HEK293 (cell line): ENCODE results near the gene NOB1.
A peak's percentile ranks its signal among the peaks of the same experiment; 100 is the strongest.

Source experiments
- CTCF ChIA-PET: fragments of 350-600 bp; formaldehyde crosslinking; extraction: SDS; loops from one replicate; lab custom pipeline; 2021; ENCODE audit warnings: antibody characterized with exemption; lab: Yijun Ruan, JAX
- POLR2A ChIA-PET: fragments of 300-600 bp; formaldehyde crosslinking; extraction: SDS; loops from one replicate; lab custom pipeline; 2020; ENCODE audit warnings: antibody characterized with exemption, inconsistent platforms; lab: Yijun Ruan, JAX
- H3K27ac ChIP-seq: fragments of 200-500 bp; sonication (Bioruptor generic); 2 replicates; pipeline ENCODE4 v1.5.1; 2014; ENCODE audit warnings: low read depth, low read length, control low read depth, inconsistent platforms; ENCODE audit errors: extremely low read depth
- H3K36me3 ChIP-seq, 2 experiments: fragments of 200-500 bp in 1 of 2; sonication (Bioruptor generic) in 1 of 2; 1 replicate in 1 of 2; 2 replicates in 1 of 2; pipeline ENCODE4 v1.5.1; 2014 to 2017; ENCODE audit warnings: inconsistent platforms in 2 of 2, low read length in 2 of 2; ENCODE audit not compliant: control insufficient read depth in 2 of 2, insufficient read depth in 1 of 2
- H3K4me1 ChIP-seq: fragments of 200-500 bp; sonication (Bioruptor generic); 2 replicates; pipeline ENCODE4 v1.5.1; 2014; ENCODE audit warnings: mild to moderate bottlenecking, low read length, inconsistent platforms; ENCODE audit not compliant: control insufficient read depth, insufficient read depth
- H3K4me3 ChIP-seq: 2 replicates; pipeline ENCODE4 v1.5.1; 2011; ENCODE audit warnings: low read depth, mild to moderate bottlenecking, control low read depth, low read length, moderate library complexity
- H3K9me3 ChIP-seq: fragments of 200-500 bp; sonication (Bioruptor generic); 2 replicates; pipeline ENCODE4 v1.5.1; 2014; ENCODE audit warnings: low read depth, low read length, inconsistent platforms; ENCODE audit not compliant: control insufficient read depth, insufficient read depth
- BCL11A ChIP-seq: fragments of 450-650 bp; formaldehyde crosslinking; IDR thresholded peaks from 2 replicates; pipeline ENCODE4 v1.5.1; 2016; ENCODE audit warnings: low read depth, missing biosample characterization, missing genetic modification characterization
- BCL6B ChIP-seq: fragments of 450-650 bp; formaldehyde crosslinking; IDR thresholded peaks from 2 replicates; pipeline ENCODE4 v1.5.1; 2017; ENCODE audit warnings: missing biosample characterization, missing genetic modification characterization
- GLIS1 ChIP-seq: fragments of 450-650 bp; formaldehyde crosslinking; IDR thresholded peaks from 2 replicates; pipeline ENCODE4 v1.5.1; 2016; ENCODE audit warnings: missing biosample characterization, missing genetic modification characterization
- GLIS2 ChIP-seq: fragments of 450-650 bp; formaldehyde crosslinking; IDR thresholded peaks from 2 replicates; pipeline ENCODE4 v1.5.1; 2016; ENCODE audit warnings: missing biosample characterization, missing genetic modification characterization
- HOXD13 ChIP-seq: sonication (generic); formaldehyde crosslinking; IDR thresholded peaks from 2 replicates; pipeline ENCODE4 v1.8.0; 2022; ENCODE audit warnings: missing genetic modification reagents, borderline replicate concordance
- INSM2 ChIP-seq: fragments of 450-650 bp; formaldehyde crosslinking; IDR thresholded peaks from 2 replicates; pipeline ENCODE4 v1.5.1; 2016; ENCODE audit warnings: missing biosample characterization, missing genetic modification characterization
- PBX3 ChIP-seq: sonication (generic); formaldehyde crosslinking; IDR thresholded peaks from 2 replicates; pipeline ENCODE4 v1.8.1; 2022; ENCODE audit warnings: mild to moderate bottlenecking, moderate library complexity, missing genetic modification reagents
- REPIN1 ChIP-seq: fragments of 450-650 bp; formaldehyde crosslinking; IDR thresholded peaks from 2 replicates; pipeline ENCODE4 v1.5.1; 2017; ENCODE audit warnings: missing biosample characterization, missing genetic modification characterization, low read depth
- SCRT2 ChIP-seq: fragments of 450-650 bp; formaldehyde crosslinking; IDR thresholded peaks from 2 replicates; pipeline ENCODE4 v1.5.1; 2016; ENCODE audit warnings: missing biosample characterization, missing genetic modification characterization
- SP7 ChIP-seq: fragments of 450-650 bp; formaldehyde crosslinking; IDR thresholded peaks from 2 replicates; pipeline ENCODE4 v1.5.1; 2016; ENCODE audit warnings: missing biosample characterization, missing genetic modification characterization
- ZBTB48 ChIP-seq: fragments of 450-650 bp; formaldehyde crosslinking; IDR thresholded peaks from 2 replicates; pipeline ENCODE4 v1.5.1; 2016; ENCODE audit warnings: missing biosample characterization, missing genetic modification characterization
- ZNF292 ChIP-seq: fragments of 450-650 bp; formaldehyde crosslinking; IDR thresholded peaks from 2 replicates; pipeline ENCODE4 v1.5.1; 2016; ENCODE audit warnings: low read depth, missing biosample characterization, missing genetic modification characterization, borderline replicate concordance
- ZNF354C ChIP-seq: fragments of 450-650 bp; formaldehyde crosslinking; IDR thresholded peaks from 2 replicates; pipeline ENCODE4 v1.5.1; 2016; ENCODE audit warnings: missing biosample characterization, missing genetic modification characterization, low read depth, borderline replicate concordance
- ZNF391 ChIP-seq: fragments of 450-650 bp; formaldehyde crosslinking; IDR thresholded peaks from 2 replicates; pipeline ENCODE4 v1.5.1; 2016; ENCODE audit warnings: low read depth, missing biosample characterization, missing genetic modification characterization, borderline replicate concordance
- ZNF404 ChIP-seq: fragments of 450-650 bp; formaldehyde crosslinking; IDR thresholded peaks from 2 replicates; pipeline ENCODE4 v1.5.1; 2017; ENCODE audit warnings: missing biosample characterization, missing genetic modification characterization
- ZNF514 ChIP-seq: fragments of 450-650 bp; formaldehyde crosslinking; IDR thresholded peaks from 2 replicates; pipeline ENCODE4 v1.5.1; 2016; ENCODE audit warnings: missing biosample characterization, missing genetic modification characterization
- ZNF521 ChIP-seq: fragments of 450-650 bp; formaldehyde crosslinking; IDR thresholded peaks from 2 replicates; pipeline ENCODE4 v1.5.1; 2017; ENCODE audit warnings: missing biosample characterization, mild to moderate bottlenecking, missing genetic modification characterization
- ZNF555 ChIP-seq: fragments of 450-650 bp; formaldehyde crosslinking; conservative IDR thresholded peaks from 2 replicates; pipeline ENCODE4 v1.5.1; 2017; ENCODE audit warnings: missing biosample characterization, mild to moderate bottlenecking, missing genetic modification characterization, inconsistent platforms
- ZNF558 ChIP-seq: fragments of 450-650 bp; formaldehyde crosslinking; IDR thresholded peaks from 2 replicates; pipeline ENCODE4 v1.5.1; 2016; ENCODE audit warnings: missing biosample characterization, missing genetic modification characterization
- ZNF701 ChIP-seq: fragments of 450-650 bp; formaldehyde crosslinking; IDR thresholded peaks from 2 replicates; pipeline ENCODE4 v1.5.1; 2016; ENCODE audit warnings: missing biosample characterization, missing genetic modification characterization
- ZSCAN16 ChIP-seq: fragments of 450-650 bp; formaldehyde crosslinking; IDR thresholded peaks from 2 replicates; pipeline ENCODE4 v1.5.1; 2016; ENCODE audit warnings: missing biosample characterization, missing genetic modification characterization
- ZSCAN23 ChIP-seq: fragments of 450-650 bp; formaldehyde crosslinking; IDR thresholded peaks from 2 replicates; pipeline ENCODE4 v1.5.1; 2016; ENCODE audit warnings: missing biosample characterization, missing genetic modification characterization
- TF ChIP-seq, protein P1 (sequence below): fragments of 450-650 bp; IDR thresholded peaks from 2 replicates; pipeline ENCODE4 v1.5.1; 2018; ENCODE audit warnings: missing biosample characterization, missing genetic modification characterization

Gene NOB1

GRCh38 chr16:69756705-69757104 is 2.0 kb upstream of the NOB1 start (continued):
- TF ChIP-seq BCL6B (tag by site-specific recombination) = no peak
- TF ChIP-seq ZSCAN16 (tag by site-specific recombination) = no peak
- TF ChIP-seq ZNF354C = no peak

GRCh38 chr16:69754143-69754468 is 620 bp downstream of the NOB1 start:
- Histone ChIP-seq H3K9me3 (no peaks in the 10 kb centered on the region), H3K36me3 (peaks cover 33% of the 10 kb centered on the region in 2 experiments), H3K4me1 (0 out of 2 replicates have a peak, but pooled peaks cover 2% of the 10 kb centered on the region), H3K4me3 (peak overlapping the region; percentile 84), H3K27ac (peak overlapping the region; percentile 68; the same call in 1 of the 2 replicates)
- TF ChIP-seq ZNF404 (tag by site-specific recombination) (no peak), SP7 (tag by site-specific recombination) (no peak), ZNF555 (tag by site-specific recombination) (no peak), REPIN1 (tag by site-specific recombination) (no peak), ZNF354C (no peak), ZNF558 (tag by site-specific recombination) (no peak), ZNF391 (no peak), PBX3 (CRISPR knock-in tag) (no peak), SCRT2 (tag by site-specific recombination) (no peak)
- CTCF ChIA-PET = interaction anchor here (0.6 to 2.6 kb wide), 30 partner anchors 8 to 362 kb away, joined by 3 to 37 read pairs (median 5); partner anchors contain the start of gene NQO1
- POLR2A ChIA-PET = interaction anchor here (0.6 to 2.6 kb wide), 16 partner anchors 8 to 603 kb away, joined by 3 to 15 read pairs (median 4); partner anchors contain the start of genes NQO1, PDF and WWP2

- no peak for TF ChIP-seq GLIS1 (tag by site-specific recombination)
- TF ChIP-seq, protein P1, sequence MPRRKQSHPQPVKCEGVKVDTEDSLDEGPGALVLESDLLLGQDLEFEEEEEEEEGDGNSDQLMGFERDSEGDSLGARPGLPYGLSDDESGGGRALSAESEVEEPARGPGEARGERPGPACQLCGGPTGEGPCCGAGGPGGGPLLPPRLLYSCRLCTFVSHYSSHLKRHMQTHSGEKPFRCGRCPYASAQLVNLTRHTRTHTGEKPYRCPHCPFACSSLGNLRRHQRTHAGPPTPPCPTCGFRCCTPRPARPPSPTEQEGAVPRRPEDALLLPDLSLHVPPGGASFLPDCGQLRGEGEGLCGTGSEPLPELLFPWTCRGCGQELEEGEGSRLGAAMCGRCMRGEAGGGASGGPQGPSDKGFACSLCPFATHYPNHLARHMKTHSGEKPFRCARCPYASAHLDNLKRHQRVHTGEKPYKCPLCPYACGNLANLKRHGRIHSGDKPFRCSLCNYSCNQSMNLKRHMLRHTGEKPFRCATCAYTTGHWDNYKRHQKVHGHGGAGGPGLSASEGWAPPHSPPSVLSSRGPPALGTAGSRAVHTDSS (tag by site-specific recombination) = peak; percentile 44; the same call in 1 of the 2 replicates
- no peak overlapping the region for H3K27ac ChIP-seq
- 0 out of 2 replicates have a peak, but pooled peaks cover 2% of the 10 kb centered on the region for H3K4me1 ChIP-seq
- no peaks in the 10 kb centered on the region for H3K9me3 ChIP-seq
- POLR2A ChIA-PET = no interaction called here
- peaks cover 62 to 85% of the 10 kb centered on the region in 2 experiments for H3K36me3 ChIP-seq
- no peak overlapping the region for H3K4me3 ChIP-seq
- CTCF ChIA-PET = no interaction called here
Measured at GRCh38 chr16:69748694-69749345, 5.9 kb downstream of the NOB1 start.

GRCh38 chr16:69747115-69747514 is 7.6 kb downstream of the NOB1 start:
- no peaks in the 10 kb centered on the region for H3K4me1 ChIP-seq
- ChIA-PET POLR2A (interaction anchor here (1.5 to 2.4 kb wide), 2 partner anchors 7 to 19 kb away, joined by 3 to 12 read pairs; partner anchors contain the start of gene NOB1), CTCF (no interaction called here)
- H3K36me3 ChIP-seq = peaks cover 62 to 97% of the 10 kb centered on the region in 2 experiments
- TF ChIP-seq ZNF514 (tag by site-specific recombination) = no peak
- no peak for TF ChIP-seq ZNF292
- TF ChIP-seq BCL11A (tag by site-specific recombination) = no peak
- TF ChIP-seq ZNF701 (tag by site-specific recombination) = no peak
- TF ChIP-seq ZSCAN23 (tag by site-specific recombination) = no peak
- no peak for TF ChIP-seq ZNF521 (tag by site-specific recombination)
- TF ChIP-seq HOXD13 (CRISPR knock-in tag) = no peak
- no peak for TF ChIP-seq INSM2 (tag by site-specific recombination)
- no peak for TF ChIP-seq GLIS2
- TF ChIP-seq ZBTB48 (tag by site-specific recombination) = no peak
- no peaks in the 10 kb centered on the region for H3K9me3 ChIP-seq
- no peak overlapping the region for H3K27ac ChIP-seq
- H3K4me3 ChIP-seq = no peak overlapping the region
